GM19468 (cell line): ENCODE measurements around the gene ACTR8.
A peak's percentile ranks its signal among the peaks of the same experiment; 100 is the strongest.

Experiments used
- ATAC-seq: cut with Tn5 transposase; IDR thresholded peaks from one replicate; pipeline ENCODE4 v1.9.1; 2021; ENCODE audit warnings: mild to moderate bottlenecking, moderate library complexity, moderate number of reproducible peaks; ENCODE audit not compliant: unreplicated experiment; ENCODE audit errors: extremely low read depth

ACTR8 gene

DNA sequence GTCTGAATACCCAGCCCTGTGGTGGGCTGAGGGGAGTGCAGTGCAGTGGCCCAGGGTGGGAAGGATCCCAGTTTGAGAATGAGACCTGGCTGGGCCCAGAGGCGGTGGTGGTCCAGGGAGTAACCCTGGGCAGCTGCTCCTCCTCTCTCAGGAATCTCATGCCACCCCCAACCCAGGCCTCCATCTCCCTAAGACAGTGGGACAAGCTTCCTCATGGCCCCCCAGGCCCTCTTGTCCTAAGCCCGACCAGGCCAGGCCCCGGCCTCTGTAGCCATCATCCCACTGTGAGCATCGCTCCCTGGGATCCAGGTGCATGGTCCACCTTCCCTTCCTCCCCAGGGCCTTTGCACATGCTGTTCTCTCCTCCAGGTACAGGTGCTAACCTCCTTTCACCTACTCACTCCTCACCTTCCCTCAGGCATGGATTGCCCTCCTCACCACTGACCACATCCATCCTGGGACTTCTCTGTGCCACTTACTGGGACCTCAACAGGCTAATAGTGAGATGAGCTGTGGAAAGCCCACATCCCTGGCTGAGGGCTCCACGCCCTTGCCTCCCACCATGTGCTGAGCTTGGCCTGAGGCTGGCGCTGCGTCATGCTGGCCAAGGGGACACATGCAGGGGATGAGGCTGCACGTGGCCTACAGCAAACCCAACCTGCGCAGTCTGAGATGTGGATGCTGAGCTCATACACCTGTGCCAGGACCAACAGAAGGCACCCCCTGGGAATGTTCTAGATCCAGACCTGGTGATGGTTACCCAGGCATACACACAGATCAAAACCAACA, 45.7 kb downstream of the ACTR8 start:
- no peak for ATAC-seq

DNA sequence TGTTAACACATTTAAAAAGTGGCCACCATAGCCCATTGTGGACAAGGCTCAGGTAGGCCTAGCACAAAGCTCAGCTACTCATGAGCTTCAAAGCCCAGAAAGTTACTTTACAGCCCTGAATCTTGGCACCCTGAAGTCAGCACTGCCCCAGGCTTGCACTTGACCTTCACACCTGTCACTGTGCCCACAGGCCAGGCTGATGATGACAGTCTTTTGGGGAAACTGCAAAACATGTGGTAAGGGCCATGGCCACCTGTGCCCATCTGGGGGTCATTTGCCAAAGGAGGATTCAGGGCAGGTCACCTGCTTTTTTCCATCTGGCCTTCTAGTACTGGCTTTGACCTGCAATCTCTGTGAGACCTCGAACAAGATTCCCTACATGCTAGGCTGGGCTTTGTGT, 46.7 kb downstream of the ACTR8 start:
- no peak for ATAC-seq

DNA sequence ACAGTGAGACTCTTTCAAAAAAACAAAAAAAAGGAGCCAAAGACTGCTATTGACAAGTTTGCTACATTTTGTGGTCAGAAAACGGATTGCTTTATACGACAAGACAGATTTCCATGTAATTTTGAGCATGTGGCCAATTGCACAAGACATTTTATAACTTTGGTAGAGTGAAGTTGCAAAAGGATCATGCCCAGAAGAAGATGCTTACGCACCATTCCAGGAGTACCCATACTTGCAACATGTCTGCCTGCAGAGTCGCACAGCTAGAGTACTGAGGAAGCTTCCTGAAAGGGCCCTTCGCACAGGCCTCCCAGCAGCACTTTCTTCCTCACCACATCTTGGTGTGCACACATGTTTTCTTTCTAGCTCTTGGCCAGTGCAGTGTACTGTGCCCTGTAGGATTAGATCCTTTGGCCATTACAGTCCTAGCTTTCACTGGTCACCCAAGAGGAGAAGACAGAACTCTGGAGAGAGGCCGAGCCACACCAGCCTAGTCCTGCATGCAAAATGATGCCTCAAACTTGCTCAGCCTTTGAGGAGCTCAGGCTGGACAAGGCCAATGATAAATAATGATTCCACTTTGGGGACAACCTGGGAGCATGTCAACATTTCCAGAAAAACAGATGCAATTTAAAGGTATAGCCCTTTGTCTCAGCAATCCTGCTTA, 47.4 kb downstream of the ACTR8 start:
- no peak for ATAC-seq

DNA sequence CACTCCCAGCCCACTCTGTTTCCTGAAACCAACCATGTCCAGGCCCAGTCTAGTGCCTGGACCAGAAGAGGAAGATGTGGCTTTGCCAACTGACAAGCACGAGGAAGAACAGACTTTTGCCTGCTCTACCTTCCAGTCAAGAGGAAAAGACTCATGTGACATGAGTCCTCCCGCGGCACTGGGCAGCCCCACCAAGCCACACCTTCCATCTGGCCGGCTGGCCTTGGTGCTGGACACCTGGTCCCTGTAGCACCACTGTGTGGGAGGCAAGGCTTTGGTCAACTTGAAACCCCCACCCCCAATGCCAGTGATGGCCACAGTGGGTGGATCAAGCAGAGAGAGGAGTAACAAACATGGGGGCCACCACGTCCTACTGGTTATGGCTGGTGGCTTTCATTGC, 48.3 kb downstream of the ACTR8 start:
- ATAC-seq = no peak

DNA sequence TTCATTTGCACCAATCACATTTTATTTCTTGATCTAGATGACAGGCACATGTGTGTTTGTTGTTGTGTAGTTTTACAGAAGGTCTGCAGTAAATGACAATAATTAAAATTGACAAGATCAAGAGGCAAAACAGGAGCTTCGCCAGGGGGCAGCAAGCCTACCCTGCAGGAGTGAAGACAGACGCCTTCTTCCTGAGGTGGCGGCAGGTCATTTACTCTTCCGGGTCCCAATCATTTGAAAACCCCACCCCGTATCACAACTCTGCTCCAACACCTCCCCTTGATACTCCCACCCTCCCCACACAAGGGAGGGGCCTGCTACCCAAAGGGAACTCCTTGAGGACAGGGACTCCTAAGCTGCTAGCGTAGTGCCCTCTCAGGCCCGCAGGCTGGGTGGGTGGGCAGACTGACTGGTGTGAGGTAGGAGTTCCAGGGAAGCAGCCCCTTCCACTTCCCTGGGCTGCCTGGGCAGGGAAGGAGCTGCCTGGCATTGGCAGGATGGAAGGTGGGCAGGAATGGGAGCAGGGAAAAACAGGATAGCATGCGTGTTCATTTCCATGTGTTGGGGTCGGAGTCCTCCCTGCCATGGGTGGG, 48.8 kb downstream of the ACTR8 start:
- no peak for ATAC-seq

DNA sequence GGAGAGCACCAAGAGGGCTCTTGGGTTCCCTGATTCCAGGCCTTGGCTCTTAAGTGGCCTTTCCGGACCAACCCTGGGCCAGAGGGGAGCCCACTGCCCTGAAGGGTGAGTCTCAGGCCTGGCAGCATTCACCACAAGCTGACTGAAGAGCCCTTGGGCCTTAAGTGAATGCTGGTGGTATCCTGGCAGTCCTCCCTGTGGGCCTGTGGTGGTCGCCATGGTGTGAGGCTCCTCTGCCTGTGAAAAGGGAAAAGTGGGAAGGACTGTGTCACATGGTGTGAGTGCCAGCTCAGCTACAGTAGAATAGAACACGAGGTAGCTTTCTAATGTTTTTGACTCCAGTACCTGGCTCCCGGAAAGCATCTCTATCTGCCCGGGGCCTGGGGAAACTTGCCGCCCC, 51.0 kb downstream of the ACTR8 start:
- no peak for ATAC-seq

DNA sequence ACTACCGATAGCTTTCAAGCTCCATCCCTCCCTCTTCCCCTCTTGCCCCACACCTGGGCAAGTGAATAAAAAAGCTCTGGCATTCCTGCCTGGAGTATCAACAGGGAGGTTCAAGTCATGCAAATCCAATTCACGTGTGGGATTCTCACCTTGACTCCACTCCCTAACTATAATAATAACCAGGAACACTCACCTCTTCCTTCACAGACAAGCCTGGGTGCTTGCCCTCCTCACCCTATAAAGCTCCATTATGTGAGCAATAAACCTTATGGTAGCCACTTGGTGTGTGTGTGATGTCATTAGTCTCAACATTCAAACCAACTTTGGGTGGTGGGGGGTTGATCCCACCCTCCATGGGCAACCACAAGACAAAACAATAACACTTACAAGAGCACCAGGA, 52.3 kb downstream of the ACTR8 start:
- ATAC-seq = no peak

DNA sequence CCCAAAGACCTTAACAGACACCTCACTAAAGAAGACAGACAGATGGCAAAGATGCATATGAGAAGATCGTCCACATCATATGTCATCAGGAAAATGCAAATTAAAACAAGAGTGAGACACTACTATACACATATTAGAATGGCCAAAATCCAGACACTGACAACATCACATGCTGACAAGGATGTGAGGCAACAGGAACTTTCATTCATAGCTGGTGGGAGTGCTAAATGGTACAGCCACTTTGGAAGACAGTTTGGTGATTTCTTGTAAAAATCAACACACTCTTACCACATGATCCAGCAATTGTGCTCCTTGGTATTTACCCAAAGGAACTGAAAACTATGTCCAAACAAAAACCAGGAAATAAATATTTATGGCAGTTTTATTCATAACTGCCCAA, 53.4 kb downstream of the ACTR8 start:
- ATAC-seq = no peak

DNA sequence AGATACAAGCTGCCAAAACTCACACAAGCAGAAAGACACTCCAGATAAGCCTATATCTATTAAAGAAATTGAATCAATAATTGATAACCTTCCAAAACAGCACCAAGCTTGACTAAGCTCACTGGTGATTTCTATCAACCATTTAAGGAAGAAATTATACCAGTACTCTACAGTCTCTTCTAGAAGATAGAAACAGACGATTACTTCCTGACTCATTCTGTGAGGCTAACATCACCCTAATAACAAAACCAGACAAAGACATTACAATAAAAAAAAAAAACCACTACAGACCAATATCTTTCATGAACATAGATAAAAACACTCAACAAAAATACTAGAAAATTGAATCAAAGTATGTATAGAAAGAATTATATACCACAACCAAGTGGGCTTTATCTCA, 55.9 kb downstream of the ACTR8 start:
- ATAC-seq = no peak

DNA sequence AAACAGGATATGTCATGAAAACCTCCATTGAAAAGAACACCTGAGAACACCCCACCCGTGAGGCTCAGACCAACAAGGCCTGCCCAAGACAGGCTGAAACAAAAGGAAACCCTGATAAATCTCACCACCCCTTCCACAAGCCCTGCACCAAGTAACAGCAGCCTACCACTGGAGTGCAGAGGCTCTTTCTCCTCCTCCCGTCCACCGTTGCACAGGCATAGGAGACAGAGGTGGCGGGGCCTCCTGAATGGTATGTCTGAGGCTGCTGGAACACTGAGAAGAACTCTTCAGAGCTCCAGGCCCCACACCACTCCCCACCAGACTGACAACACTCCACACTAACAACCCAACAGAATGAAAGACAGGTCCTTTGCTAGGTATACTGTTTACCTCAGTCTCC, 57.2 kb downstream of the ACTR8 start:
- ATAC-seq = no peak

DNA sequence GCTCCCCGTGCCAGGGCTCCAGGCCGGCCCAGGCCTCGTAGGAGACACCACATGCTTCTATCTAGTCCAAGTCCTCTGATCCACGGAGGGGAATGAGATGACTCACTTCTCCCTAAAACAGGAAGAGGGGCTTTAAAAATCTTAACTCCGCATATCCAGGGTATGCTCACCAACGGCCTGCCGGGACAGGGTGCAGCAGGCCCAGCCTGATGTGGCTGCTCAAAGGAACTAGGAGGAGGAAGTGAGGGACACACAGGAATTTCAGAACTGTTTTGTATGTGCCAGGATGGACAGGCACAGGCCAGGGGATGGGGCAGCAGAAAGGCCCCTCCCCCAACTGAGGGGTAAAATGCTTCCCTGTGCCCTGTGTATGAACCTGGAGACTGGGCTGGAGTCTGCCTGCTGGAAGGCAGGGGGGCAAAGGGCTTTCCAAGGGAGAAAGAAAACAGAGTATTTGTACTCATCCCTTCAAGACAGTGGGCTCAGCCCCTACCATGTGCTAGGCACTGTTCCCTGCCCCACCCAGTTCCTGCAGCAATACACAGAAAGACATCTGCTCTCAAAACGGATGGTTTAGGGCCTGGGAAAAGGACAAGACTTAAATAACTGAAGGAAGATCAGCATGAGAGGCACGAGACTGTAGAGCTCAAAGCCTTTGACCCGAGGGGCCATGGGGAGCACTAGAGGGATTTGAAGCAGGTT, 57.8 kb downstream of the ACTR8 start:
- ATAC-seq = no peak

DNA sequence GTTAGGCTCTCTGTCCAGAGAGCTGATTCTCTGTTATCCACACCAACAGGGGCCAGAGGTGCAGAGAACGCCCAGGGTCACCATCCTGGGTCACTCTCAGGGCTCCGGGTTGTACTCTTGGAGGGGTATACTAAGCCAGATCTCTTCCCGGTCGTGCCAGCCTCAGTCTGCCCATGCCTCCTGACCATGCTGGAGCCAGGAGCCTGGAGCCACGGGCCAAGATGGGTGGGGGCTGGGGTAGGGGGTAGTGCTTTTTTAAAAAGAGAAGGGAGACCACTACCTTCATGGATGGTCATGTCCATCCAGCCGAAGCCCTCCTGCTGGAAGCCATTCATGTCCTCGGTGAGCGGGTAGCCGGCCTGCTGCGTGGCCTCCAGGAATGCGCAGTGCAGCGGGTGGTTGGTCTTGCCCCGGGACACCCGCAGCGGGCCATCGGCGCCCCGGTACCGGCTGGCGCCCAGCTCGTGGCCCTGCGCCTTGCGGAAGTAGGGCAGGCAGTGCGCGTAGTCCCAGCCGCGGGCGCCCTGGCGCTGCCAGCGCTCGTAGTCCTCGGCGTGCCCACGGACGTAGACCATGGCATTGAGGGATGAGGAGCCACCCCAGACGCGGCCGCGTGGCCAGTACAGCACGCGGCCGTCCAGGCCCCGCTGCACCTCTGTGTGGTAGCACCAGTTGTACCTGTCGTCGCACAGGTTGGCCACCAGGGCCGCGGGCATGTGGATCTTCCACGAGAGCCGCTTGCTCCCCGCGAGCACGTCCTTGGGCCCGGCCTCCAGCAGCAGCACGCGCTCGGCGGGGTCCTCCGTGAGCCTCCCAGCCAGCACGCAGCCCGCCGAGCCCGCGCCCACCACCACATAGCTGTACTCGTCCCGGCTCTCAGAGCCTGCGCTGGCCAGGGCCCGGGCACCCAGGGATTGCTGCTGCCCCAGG, 58.7 kb downstream of the ACTR8 start:
- no peak for ATAC-seq

DNA sequence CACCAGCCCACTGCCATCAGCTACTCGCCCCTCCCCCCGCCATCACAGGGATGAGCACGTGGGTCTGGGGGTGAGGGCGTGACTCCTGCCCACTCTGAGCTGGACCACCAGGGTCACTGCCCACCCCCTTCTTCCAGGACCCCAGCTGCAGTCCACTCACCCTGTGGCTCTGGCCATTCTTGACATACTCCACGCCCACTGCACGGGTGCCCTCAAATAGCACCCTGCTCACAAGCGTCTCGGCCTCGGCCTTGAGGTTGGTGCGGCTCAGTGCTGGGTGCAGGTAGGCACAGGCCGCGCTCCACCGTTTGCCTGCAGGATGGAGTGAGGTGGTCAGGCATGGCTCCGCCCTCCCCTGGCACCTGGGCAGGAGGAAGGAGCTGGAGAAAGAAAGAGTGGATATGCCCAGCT, 59.6 kb downstream of the ACTR8 start:
- ATAC-seq = no peak

DNA sequence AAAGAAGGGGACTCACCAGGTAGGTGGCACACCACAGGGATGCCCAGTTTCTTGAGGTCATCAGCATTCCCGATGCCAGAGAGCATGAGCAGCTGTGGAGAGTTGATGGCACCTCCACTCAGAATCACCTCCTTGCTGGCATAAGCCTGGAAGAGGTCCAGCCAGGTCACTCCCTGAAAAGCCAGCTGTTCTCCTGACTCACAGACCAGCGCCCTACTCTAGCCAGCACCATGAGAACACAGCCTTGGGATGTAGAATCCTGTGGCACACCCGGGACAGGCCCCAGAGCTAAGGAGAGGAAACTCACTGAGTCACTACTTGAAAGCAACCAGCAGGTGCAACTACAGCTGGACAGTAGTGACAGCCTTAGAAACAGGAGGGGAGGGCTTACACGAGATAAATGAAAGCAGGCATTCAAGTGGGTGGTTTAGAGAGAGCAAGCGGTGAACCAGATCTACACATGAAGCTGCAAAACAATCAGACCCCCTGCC, 60.3 kb downstream of the ACTR8 start:
- ATAC-seq = peak; percentile 70

DNA sequence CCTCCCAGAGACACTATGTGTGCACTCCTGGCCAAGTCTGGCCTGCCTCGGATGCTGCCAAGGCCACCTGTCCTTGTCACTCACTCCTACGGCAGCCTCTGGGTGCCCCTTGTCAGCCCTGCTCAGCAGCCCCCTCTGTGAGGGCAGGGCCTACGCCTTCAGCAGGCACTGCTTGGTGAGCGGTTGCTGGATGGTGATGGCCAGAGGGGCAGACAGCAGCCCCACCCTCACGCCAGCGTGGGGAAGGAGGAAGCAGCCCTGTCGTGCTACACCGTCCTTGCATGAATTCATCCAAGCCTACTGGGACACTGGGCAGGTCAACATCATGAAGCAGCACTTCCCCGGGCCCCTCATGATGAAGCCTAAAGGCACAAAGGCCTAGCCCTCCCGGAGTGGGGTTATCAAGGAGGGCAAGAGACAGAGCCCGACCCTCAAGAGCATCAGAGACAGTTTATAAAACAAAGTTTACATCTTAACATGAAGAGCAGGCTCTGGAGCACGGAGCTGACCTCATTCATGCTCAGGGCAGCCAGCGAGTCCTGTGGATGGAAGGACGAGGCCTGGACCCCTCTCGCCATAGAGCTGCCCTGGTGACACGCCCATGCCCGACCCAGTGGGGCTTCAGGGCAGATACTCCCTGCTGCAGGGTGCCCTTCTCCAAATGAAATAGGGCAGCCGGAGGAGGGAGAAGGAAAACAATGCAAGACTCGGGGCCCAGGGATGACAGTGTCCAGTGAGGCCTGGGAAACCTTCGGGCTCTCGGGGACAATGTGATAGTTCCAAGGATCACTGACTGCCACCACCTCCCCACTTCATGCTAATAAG, 61.0 kb downstream of the ACTR8 start:
- ATAC-seq = no peak

DNA sequence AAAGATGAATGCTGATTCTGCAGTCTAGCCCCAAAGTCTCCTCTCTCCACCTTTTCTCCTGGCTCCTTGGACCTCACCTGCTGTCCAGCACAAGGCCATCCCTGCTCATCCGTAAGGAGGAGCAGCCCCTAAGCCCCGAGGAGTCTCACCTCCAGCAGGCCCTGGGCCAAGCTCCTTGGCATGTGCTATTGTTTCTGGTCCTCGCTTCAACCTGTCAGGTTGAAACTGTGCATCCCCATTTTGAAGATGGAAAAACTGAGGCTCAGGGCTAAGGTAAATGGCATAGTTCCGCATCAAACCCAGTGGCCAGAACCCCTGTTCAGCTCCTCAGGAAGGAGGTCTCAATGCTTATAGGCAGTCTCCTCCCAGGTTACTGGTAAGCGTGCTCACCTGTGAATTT, 61.9 kb downstream of the ACTR8 start:
- no peak for ATAC-seq

DNA sequence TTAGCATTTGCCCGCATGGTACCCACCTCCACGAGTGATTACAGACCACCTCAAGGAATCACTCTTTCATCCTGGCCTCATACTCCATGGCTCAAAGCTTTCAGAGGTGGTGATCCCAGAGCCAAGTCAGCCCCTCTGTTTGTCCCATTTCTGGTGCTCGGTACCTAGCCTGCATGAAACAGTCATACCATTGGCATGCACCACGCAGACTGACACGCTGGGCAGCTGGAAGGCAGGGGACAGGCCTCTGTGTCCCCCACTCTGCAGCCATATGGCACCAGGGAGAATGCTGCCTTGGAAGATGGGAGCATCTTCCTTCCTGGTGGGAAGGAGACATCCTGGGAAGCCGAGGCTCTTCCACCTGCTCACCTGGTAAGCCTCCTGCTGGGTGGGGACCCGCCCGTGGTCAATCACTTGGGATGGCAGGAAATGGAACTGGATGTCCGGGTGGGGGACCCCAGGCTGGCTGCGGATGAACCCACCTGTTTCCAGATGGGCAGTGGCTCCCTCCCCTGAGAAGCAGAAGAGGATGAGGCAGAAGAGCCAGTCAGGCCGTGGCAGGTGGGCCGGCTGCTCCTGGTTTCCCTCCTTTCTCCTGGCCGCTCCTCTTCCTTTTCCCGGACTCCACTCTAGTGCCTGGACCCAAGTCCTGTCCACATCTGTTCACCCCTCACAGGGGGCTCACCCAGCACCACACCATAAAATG, 62.6 kb downstream of the ACTR8 start:
- no peak for ATAC-seq
